Measurements from ENCODE around the gene SECTM1.
"Not testable (repeated sequence)": the region's sequence is repeated elsewhere in the genome, so short reads cannot be mapped to it uniquely, and the experiment has no call there.

The SECTM1 gene

GRCh38 chr17:82333279-82334171 is at the start of gene SECTM1:
SECTM1 (minus strand) TSS chr17:82333766; CDS start chr17:82327240, 6,526 bp downstream.
- peak; percentile 33 for DNase-seq

DNA sequence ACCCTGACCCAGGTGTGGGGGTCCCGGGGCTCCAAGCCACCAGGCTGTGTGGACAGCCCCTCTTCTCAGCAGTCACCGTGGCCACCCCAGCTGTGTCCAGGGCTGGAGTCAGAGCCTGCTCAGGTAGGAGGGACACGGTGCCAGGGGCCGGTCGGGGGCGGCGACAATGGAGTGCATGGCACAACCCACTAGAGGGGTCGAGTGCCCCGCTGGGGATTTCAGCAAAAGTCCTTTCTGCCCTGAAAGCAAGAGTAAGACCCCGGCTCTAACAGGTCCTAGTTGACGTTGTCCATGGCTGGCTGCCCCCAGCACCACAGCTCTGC is 49.3 kb upstream of the SECTM1 start:
- no peak for DNase-seq

DNA sequence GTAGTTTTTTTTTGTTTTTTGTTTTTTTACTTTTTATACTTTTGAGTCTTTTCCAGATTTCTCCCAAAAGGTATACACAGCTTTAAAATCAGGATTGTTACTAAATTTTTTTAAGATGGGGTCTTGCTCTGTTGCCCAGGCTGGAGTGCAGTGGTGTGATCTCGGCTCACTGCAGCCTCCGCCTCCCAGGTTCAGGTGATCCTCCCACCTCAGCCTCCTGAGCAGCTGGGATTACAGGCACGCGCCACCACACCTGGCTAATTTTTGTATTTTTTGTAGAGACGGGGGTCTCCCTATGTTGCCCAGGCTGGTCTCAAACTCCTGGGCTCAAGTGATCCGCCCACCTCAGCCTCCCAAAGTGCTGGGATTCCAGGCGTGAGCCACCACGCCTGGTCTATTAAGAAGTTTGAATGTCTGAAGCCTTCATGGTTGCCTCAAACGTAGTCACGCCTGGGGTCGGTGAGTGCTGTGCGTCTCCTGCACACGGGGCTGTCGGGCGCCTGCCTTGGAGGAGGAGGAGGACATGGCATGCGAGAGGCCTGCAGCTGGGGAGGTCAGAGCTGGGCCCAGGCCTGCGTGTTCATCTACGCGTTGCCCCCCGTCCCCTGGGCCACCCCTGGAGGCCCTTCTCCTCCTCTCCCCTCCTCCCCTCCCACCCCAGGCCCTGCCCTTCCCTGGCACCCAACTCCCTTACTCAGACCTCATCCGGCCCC is 48.8 kb upstream of the SECTM1 start:
- DNase-seq, result not testable (repeated sequence)

DNA sequence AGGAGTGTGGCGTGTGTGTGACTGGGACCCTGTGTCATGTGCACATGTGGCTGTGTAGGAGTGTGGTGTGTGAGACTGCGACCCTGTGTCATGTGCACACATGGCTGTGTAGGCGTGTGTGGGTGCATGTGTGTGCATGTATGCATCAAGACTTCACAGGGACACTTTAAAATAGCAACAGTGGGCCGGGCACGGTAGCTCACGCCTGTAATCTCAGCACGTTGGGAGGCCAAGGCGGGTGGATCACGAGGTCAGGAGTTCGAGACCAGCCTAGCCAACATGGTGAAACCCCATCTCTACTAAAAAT is 48.1 kb upstream of the SECTM1 start:
- not testable (repeated sequence) for DNase-seq

- DNase-seq, result peak; percentile 42
Observed at GRCh38 chr17:82380860-82381702, 47.5 kb upstream of the SECTM1 start.

DNA sequence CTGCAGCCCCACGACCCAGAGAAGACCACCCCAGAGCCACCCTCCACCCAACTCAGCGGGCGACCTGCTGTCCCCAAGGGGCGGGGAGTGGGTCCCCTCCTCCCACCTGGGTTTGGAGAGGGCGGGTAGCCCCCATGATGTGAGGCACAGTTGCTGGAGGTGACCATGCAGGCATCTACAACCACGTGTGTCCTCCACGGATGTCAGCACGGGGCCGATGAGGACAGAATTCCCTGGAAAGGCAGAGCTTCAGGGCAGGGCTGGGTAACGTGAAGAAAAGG is 45.1 kb upstream of the SECTM1 start:
- no peak for DNase-seq

GRCh38 chr17:82377924-82378740 is 44.6 kb upstream of the SECTM1 start:
- DNase-seq, result no peak

DNA sequence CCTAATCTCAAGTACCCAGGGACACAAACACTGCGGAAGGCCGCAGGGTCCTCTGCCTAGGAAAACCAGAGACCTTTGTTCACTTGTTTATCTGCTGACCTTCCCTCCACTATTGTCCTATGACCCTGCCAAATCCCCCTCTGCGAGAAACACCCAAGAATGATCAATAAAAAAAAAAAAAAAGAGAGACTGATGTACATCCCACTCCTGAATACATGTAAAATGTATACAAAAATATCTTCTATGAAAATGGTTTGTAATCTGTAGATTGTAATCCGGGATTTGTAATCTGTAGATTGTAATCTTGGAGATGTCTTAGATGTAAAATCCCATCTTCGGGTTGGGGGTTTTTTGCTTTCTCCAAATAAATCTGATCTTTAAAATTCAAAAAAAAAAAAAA is 43.7 kb upstream of the SECTM1 start:
- not testable (repeated sequence) for DNase-seq

- DNase-seq, result no peak
Observed at GRCh38 chr17:82376042-82376730, 42.6 kb upstream of the SECTM1 start.

DNA sequence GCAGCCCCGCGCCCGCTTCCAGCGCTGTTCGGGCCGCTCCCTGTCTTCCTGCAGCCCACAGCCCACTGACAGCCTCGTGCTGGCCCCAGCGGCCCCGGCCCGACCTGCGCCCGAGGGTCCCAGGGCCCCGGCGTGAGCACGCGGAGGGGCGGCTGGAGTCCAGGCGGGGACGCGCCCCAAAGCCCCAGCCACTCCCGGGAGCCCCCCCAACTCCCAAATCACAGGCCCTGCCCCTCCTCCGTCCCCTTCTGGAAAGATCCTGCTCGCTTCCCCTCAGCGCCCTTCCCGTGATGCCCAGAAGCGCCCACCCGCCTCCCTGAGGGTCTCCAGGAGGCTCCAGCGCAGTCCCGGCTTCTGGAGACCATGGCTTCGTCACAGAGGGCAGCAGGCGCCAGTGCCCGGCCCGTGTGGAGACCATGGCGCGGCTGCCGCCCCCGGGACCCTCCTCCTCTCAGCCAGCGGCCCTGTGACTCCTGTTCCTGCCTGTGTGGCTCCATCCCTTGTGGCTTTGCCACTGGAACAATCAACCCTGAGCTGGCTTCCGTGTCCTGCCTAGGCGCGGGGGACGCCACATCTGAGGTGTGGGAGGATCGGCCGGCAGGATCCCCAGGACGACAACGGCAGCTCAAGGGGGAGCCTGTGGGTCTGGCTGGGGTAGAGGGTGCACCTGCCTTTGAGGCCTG is 41.9 kb upstream of the SECTM1 start:
- no peak for DNase-seq

- DNase-seq, result no peak
Observed at GRCh38 chr17:82374626-82375331, 41.2 kb upstream of the SECTM1 start.

DNA sequence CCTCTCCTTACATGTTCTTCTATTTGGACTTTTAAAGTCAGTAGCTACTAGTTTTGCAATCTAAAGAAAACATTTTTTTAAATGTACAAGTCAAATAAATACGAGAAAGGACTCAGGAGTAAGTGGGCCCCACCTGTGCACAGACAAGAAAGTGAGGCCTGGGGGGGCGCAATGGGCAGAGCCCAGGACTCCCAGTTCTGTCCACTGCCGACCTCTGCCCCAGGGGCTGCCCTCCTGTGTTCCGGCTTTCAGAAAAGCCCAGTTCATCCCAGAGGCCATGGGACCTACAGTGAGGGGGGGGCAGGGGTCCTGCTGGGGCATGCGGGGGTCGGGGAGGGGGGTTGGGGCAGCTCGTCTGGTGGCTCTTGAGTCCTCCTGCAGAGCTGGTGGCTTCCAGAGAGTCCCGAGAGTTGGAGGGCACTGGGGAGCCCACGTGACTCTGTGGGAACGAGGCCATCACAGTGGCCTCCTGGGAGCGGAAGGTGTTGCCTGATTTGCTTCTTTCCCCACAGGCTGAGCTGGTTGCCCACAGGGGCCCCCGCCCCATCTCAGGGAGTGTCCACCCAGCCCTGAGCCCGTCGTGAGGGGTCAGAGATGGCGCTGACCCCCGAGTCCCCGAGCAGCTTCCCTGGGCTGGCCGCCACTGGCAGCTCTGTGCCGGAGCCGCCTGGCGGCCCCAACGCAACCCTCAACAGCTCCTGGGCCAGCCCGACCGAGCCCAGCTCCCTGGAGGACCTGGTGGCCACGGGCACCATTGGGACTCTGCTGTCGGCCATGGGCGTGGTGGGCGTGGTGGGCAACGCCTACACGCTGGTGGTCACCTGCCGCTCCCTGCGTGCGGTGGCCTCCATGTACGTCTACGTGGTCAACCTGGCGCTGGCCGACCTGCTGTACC is 40.4 kb upstream of the SECTM1 start:
- DNase-seq, result no peak

GRCh38 chr17:82373072-82373452 is 39.5 kb upstream of the SECTM1 start:
- not testable (repeated sequence) for DNase-seq

DNA sequence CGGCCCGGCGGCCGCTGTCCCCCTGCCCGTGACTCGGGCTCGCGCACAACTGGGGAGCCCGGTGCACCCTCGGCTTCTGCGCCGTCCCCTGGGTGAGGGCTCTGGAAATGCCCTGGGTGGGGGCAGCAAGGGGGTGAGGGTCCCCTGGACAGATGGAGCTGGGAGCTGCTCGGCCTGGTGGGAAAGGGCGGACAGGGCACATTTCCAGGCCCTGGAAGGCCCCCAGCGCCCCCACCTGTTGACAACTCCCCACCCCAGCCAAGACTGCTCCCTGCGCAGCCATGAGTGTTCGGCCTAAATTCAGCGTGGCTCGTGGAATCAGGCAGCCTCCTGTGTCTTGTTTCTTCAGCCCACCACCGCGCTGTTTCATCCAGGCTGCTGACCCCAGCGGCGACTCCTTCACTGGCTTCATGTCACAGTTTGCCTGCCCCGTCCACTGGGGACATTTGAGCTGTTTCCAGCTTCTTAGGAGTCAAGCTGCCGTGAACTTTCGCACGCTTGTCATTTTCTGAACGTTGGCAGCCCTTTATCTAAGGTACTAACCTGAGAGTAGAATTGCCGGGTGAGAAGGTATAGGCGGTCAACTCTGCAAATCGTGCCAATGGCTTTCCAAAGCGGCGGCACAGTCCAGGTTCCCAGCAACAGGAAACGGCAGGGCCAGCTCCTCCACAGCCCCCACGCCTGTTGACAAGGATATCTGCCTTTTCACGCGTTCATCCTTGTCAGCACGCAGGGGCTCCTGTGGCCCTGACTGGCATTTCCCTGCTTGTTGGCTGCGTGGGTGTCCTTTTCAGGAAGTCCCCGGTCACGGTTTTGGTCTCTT is 38.9 kb upstream of the SECTM1 start:
- DNase-seq, result peak; percentile 79

DNA sequence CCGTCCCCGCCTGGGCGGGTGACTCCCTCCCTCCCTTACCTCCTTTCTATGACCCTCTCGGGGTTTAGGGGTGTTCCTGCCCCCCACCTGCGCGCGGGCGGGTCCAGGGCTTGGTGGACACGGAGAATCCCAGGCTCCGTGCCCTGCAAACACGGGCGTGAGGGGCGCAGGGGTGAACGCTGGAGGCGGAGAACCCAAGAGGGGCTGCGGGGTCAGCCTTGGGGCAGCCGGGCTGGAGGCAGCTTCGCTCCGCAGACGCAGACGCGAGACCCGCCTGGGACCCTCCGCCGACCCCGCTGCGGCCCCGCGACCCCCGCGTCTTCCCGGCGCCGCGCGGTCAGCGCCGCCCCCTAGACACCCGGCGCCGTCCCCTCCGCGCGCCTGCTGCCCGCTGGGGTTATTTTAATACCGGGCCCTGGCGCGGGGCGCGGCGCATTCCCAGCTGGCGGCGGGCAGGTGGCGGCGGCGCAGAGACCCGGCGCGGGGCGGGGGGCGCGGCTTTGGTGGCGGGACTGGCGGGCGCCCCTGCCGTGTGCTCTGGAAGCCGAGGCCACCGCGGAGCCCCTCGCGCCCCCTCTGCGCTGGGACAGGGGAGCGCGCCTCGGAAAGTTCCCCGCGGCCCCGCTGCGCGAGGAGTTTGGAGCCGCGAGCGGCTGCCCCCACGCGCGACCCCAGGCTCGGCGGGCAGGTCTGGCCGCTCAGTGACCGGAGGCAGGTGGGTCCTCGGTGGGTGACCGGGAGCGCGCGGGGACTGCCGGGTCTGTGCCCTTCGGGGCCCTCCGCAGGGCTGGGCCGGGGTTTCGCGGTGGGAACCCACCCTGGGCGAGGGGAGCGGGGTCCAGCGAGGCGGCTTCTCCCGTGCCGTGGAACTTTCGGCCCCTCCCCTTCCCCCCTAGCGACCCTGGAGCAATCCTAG is 38.0 kb upstream of the SECTM1 start, which contains the start of gene UTS2R:
Gene UTS2R, plus strand, starts transcription at position 433 of the 916 bp plus-strand sequence. CDS start 2,560 bp downstream, outside the sequence.
- no peak for DNase-seq

DNA sequence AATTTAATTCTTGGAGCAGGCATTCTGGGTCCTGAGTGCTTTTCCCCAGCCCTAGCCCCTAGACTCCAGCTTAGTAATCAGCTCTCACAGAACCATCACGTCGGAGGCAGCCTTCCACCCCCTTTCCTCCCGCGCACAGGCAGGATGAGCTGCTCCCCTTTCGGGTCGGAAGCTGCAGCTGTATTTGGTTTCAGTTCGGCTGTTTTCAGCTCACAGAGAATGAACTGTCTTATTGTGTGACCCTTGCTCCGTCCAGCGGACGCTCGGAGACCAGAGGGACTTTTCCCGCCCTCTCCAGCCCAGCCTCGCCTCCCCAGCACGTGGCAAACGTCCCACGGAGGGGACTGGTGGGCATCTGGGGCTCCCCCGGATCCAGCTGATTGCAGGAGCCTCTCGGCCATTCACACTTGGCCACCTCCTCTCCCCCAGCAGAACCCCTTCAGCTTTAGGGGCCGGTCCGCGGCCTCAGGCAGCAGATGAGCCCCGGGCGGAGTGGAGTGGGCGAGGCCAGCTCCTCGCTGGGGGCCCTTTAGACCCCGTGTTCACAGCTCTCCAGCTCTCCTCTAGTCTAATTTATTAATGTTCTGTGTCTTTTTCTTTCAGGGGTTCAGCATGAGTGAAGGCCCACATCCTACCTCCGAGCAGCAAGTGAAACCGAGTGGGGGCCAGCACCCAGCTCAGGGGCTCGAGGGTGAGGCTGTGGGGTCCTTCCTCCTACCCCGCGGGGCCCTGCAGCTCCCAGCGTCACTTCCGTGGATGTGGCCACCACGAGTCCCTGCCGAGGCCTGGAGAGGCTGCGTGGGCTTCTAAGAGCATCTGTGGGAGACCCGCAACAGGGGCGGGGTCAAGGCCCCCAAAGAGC is 37.1 kb upstream of the SECTM1 start:
- peak; percentile 34 for DNase-seq

GRCh38 chr17:82369211-82369610 is 35.6 kb upstream of the SECTM1 start:
- no peak for DNase-seq

Measured in inflammatory macrophage treated with lipopolysaccharide for 4 hours (primary cell).